H1 (cell line): ENCODE results near the gene IZUMO2. TPM values are rescaled to one million over a fixed set of nuclear protein-coding genes. Genes with fewer than 3 reads are reported as not detected.

Source experiments
- CTCF ChIA-PET: fragments of 300-600 bp; sonication (Branson Sonifier 250); formaldehyde crosslinking; loops from one replicate; lab custom pipeline; 2021; ENCODE audit not compliant: partially characterized antibody; lab: Charles Lee
- POLR2A ChIA-PET: fragments of 300-600 bp; sonication (Branson Sonifier 250); formaldehyde crosslinking; loops from one replicate; lab custom pipeline; 2021; ENCODE audit warnings: inconsistent platforms; ENCODE audit not compliant: partially characterized antibody; lab: Charles Lee
- DNase-seq, 2 experiments: peaks; one replicate each; pipeline versions ENCODE4 v3.0.0 to v3.0.0-alpha.2; 2010 to 2022; ENCODE audit warnings: low spot score in 2 of 2, low read depth in 1 of 2, mixed read lengths in 1 of 2
- FAIRE-seq: peaks from 2 replicates; lab custom pipeline; 2011; peaks lifted over from hg19 to GRCh38; lab: Jason Lieb, UNC
- H2AFZ ChIP-seq: 2 replicates; pipeline ENCODE4 v1.8.1; 2012; ENCODE audit warnings: low read length, inconsistent platforms
- H2AK5ac ChIP-seq: 2 replicates; pipeline ENCODE4 v1.6.1; 2013; ENCODE audit warnings: low read depth, low read length
- H2BK120ac ChIP-seq: replicated peaks from 2 replicates; pipeline ENCODE3; 2013; ENCODE audit warnings: low read depth, low read length, inconsistent platforms
- H2BK12ac ChIP-seq: 2 replicates; pipeline ENCODE4 v1.6.1; 2013; ENCODE audit warnings: low read depth, low read length
- H2BK15ac ChIP-seq: 2 replicates; pipeline ENCODE4 v1.6.1; 2013; ENCODE audit warnings: low read length
- H2BK20ac ChIP-seq: 2 replicates; pipeline ENCODE4 v1.6.1; 2013; ENCODE audit warnings: low read length
- H2BK5ac ChIP-seq: 2 replicates; pipeline ENCODE4 v1.6.1; 2013; ENCODE audit warnings: low read depth, low read length
- H3K14ac ChIP-seq: 2 replicates; pipeline ENCODE4 v1.6.1; 2013; ENCODE audit warnings: inconsistent platforms; ENCODE audit not compliant: insufficient read length
- H3K18ac ChIP-seq: 2 replicates; pipeline ENCODE4 v1.6.1; 2013; ENCODE audit warnings: low read length; ENCODE audit errors: extremely low read depth
- H3K23ac ChIP-seq: 2 replicates; pipeline ENCODE4 v1.6.1; 2013; ENCODE audit warnings: inconsistent platforms; ENCODE audit not compliant: insufficient read length
- H3K23me2 ChIP-seq: 2 replicates; pipeline ENCODE4 v1.6.1; 2013; ENCODE audit warnings: low read depth, low read length
- H3K27ac ChIP-seq: 2 replicates; pipeline ENCODE4 v1.6.1; 2011; ENCODE audit warnings: low read depth, low read length, inconsistent platforms
- H3K27me3 ChIP-seq, 4 experiments: replicated peaks in 1 of 4; 1 replicate in 1 of 4; 2 replicates in 3 of 4; pipeline versions ENCODE4 v1.6.1 to v1.8.1; 2011 to 2013; ENCODE audit warnings: low read length in 3 of 4, mild to moderate bottlenecking in 3 of 4, inconsistent platforms in 2 of 4, mixed read lengths in 2 of 4, moderate library complexity in 1 of 4; ENCODE audit not compliant: control insufficient read depth in 3 of 4, insufficient read depth in 3 of 4; ENCODE audit errors: extremely low read depth in 1 of 4
- H3K36me3 ChIP-seq, 4 experiments: 2 replicates each; pipeline versions ENCODE4 v1.6.1 to v1.8.1; 2011 to 2013; ENCODE audit warnings: mild to moderate bottlenecking in 4 of 4, low read length in 3 of 4, moderate library complexity in 2 of 4, control low read depth in 1 of 4, inconsistent platforms in 1 of 4; ENCODE audit not compliant: insufficient read depth in 4 of 4, control insufficient read depth in 2 of 4
- H3K4ac ChIP-seq: replicated peaks from 2 replicates; pipeline ENCODE3; 2013; ENCODE audit warnings: low read length, low read depth, mixed read lengths, inconsistent platforms; ENCODE audit not compliant: insufficient read length
- H3K4me1 ChIP-seq, 4 experiments: replicated peaks in 1 of 4; 1 replicate in 1 of 4; 2 replicates in 3 of 4; pipeline versions ENCODE4 v1.6.1 to v1.8.1; 2011 to 2013; ENCODE audit warnings: low read length in 3 of 4, inconsistent platforms in 2 of 4, mixed read lengths in 1 of 4; ENCODE audit not compliant: insufficient read depth in 4 of 4, control insufficient read depth in 3 of 4
- H3K4me2 ChIP-seq, 2 experiments: 2 replicates each; pipeline versions ENCODE4 v1.6.1 to v1.8.1; 2011 to 2013; ENCODE audit warnings: low read depth in 2 of 2, low read length in 2 of 2, control low read depth in 1 of 2, inconsistent platforms in 1 of 2, mild to moderate bottlenecking in 1 of 2; ENCODE audit not compliant: insufficient read depth in 1 of 2
- H3K4me3 ChIP-seq, 4 experiments: fragments of 200-600, 300-600 bp in 1 of 4; sonication (generic), shearing (Covaris generic), sonication (Bioruptor Twin) in 1 of 4; 2 replicates each; pipeline versions ENCODE4 v1.5.1 to v1.8.1; 2011 to 2016; ENCODE audit warnings: low read length in 4 of 4, low read depth in 3 of 4, control low read depth in 2 of 4, inconsistent platforms in 2 of 4, mild to moderate bottlenecking in 2 of 4, mixed read lengths in 1 of 4, moderate library complexity in 1 of 4; ENCODE audit not compliant: insufficient read depth in 2 of 4; ENCODE audit errors: extremely low read depth in 1 of 4
- H3K56ac ChIP-seq: replicated peaks from 2 replicates; pipeline ENCODE3; 2013; ENCODE audit warnings: low read depth, mild to moderate bottlenecking, mixed read lengths, low read length, inconsistent platforms; ENCODE audit not compliant: insufficient read length
- H3K79me1 ChIP-seq: 2 replicates; pipeline ENCODE4 v1.6.1; 2013; ENCODE audit warnings: low read depth, low read length, control low read depth
- H3K79me2 ChIP-seq, 2 experiments: 2 replicates each; pipeline versions ENCODE4 v1.6.1 to v1.8.1; 2012 to 2013; ENCODE audit warnings: low read length in 2 of 2, mild to moderate bottlenecking in 2 of 2, inconsistent platforms in 1 of 2; ENCODE audit not compliant: insufficient read depth in 2 of 2, control insufficient read depth in 1 of 2
- H3K9ac ChIP-seq, 4 experiments: replicated peaks in 1 of 4; 1 replicate in 1 of 4; 2 replicates in 3 of 4; pipeline versions ENCODE4 v1.6.1 to v1.8.1; 2011 to 2013; ENCODE audit warnings: low read depth in 3 of 4, low read length in 3 of 4, control low read depth in 2 of 4, mild to moderate bottlenecking in 2 of 4, moderate library complexity in 2 of 4, inconsistent platforms in 1 of 4; ENCODE audit errors: extremely low read depth in 1 of 4
- H3K9me3 ChIP-seq, 2 experiments: 2 replicates each; pipeline versions ENCODE4 v1.6.1 to v1.8.1; 2012 to 2013; ENCODE audit warnings: mild to moderate bottlenecking in 2 of 2, moderate library complexity in 2 of 2, control low read depth in 1 of 2, inconsistent platforms in 1 of 2, low read depth in 1 of 2, low read length in 1 of 2, mixed read lengths in 1 of 2; ENCODE audit not compliant: insufficient read depth in 2 of 2
- H4K20me1 ChIP-seq, 2 experiments: replicated peaks in 1 of 2; 2 replicates each; pipeline versions ENCODE3 to v1.8.1; 2011 to 2013; ENCODE audit warnings: inconsistent platforms in 2 of 2, low read length in 2 of 2, mild to moderate bottlenecking in 1 of 2; ENCODE audit not compliant: insufficient read depth in 2 of 2, control insufficient read depth in 1 of 2
- H4K5ac ChIP-seq: 2 replicates; pipeline ENCODE4 v1.6.1; 2013; ENCODE audit warnings: low read length, low read depth, mixed read lengths, inconsistent platforms; ENCODE audit not compliant: insufficient read length
- H4K8ac ChIP-seq: 2 replicates; pipeline ENCODE4 v1.8.0; 2013; ENCODE audit warnings: mild to moderate bottlenecking, moderate library complexity, low read length, inconsistent platforms; ENCODE audit not compliant: insufficient read depth; ENCODE audit errors: extremely low read depth
- H4K91ac ChIP-seq: replicated peaks from 2 replicates; pipeline ENCODE3; 2013; ENCODE audit warnings: low read length, mixed read lengths, inconsistent platforms; ENCODE audit not compliant: insufficient read length
- CBX5 ChIP-seq: fragments of 300-800, 300-1000 bp; sonication (generic); IDR thresholded peaks from 2 replicates; pipeline ENCODE4 v1.7.1; 2016; ENCODE audit warnings: antibody characterized with exemption, low read length, low read depth
- CREB1 ChIP-seq: IDR thresholded peaks from 2 replicates; pipeline ENCODE4 v1.6.1; 2012; ENCODE audit warnings: inconsistent platforms
- EP300 ChIP-seq, 2 experiments: IDR thresholded peaks; 1 replicate in 1 of 2; 2 replicates in 1 of 2; pipeline ENCODE4 v1.6.1; 2011 to 2012; ENCODE audit warnings: low read depth in 2 of 2, low read length in 2 of 2, mild to moderate bottlenecking in 2 of 2, borderline replicate concordance in 1 of 2, inconsistent platforms in 1 of 2, moderate library complexity in 1 of 2
- JUND ChIP-seq: IDR thresholded peaks from 2 replicates; pipeline ENCODE4 v1.6.1; 2011; ENCODE audit warnings: mild to moderate bottlenecking, improper control_type of control experiment, low read length
- NRF1 ChIP-seq: IDR thresholded peaks from 2 replicates; pipeline ENCODE4 v1.6.1; 2011; ENCODE audit warnings: mild to moderate bottlenecking, low read depth, low read length, improper control_type of control experiment
- POLR2A ChIP-seq, 2 experiments: IDR thresholded peaks; 1 replicate in 1 of 2; 2 replicates in 1 of 2; pipeline ENCODE4 v1.6.1; 2011; ENCODE audit warnings: low read depth in 2 of 2, low read length in 2 of 2, mild to moderate bottlenecking in 2 of 2; ENCODE audit errors: control extremely low read depth in 1 of 2
- RAD21 ChIP-seq, 2 experiments: IDR thresholded peaks in 1 of 2; conservative IDR thresholded peaks in 1 of 2; 2 replicates each; pipeline ENCODE4 v1.6.1; 2011; ENCODE audit warnings: low read depth in 2 of 2, low read length in 2 of 2, improper control_type of control experiment in 1 of 2, inconsistent platforms in 1 of 2, mild to moderate bottlenecking in 1 of 2, moderate library complexity in 1 of 2
- USF2 ChIP-seq: IDR thresholded peaks from 2 replicates; pipeline ENCODE4 v1.6.1; 2011; ENCODE audit warnings: low read length, improper control_type of control experiment
- YY1 ChIP-seq: IDR thresholded peaks from 2 replicates; pipeline ENCODE4 v1.6.1; 2011; ENCODE audit warnings: low read depth, mild to moderate bottlenecking, low read length
- ZNF274 ChIP-seq: IDR thresholded peaks from 2 replicates; pipeline ENCODE4 v1.7.0; 2012; ENCODE audit warnings: low read length, borderline replicate concordance; ENCODE audit errors: extremely low read depth
- WGBS, 2 experiments: shearing (Covaris generic) in 1 of 2; methylation state at CpG; one replicate each; pipeline versions ENCODE4 v1.1.6 to v1.1.7; 2013 to 2015; ENCODE audit warnings: low lambda C conversion rate in 2 of 2, mixed read lengths in 2 of 2, inconsistent platforms in 1 of 2, low coverage in 1 of 2, missing lambda C conversion rate in 1 of 2; ENCODE audit not compliant: insufficient replicate concordance in 2 of 2, insufficient coverage in 1 of 2, insufficient read length in 1 of 2; ENCODE audit errors: extremely low coverage in 1 of 2, missing lambda C conversion rate in 1 of 2; 5-methylcytosine and 5-hydroxymethylcytosine counted together
- polyA plus RNA-seq, 7 experiments: library from polyadenylated mRNA; depleted of rRNA in 3 of 7; stranded (reverse) in 5 of 7; unstranded in 2 of 7; fragments of >200 nt in 5 of 7; fragments of 200-250 nt in 2 of 7; gene quantifications; 1 replicate in 5 of 7; 2 replicates in 1 of 7; 4 replicates in 1 of 7; pipeline versions ENCODE4 v1.2.1 to v1.2.3, GENCODE V29; 2011 to 2013; ENCODE audit warnings: missing spikeins in 2 of 7, mixed read lengths in 2 of 7
- total RNA-seq: library from RNA; stranded (reverse); fragmentation: NEBNext Ultra II Directional; extraction: Animal tissue kit (Norgen Biotek cat#: 25700); gene quantifications from 2 replicates; pipeline ENCODE4 v1.2.1, GENCODE V29; 2021

IZUMO2 gene
- total and polyA plus RNA-seq, 2 of the 8 experiments (the other 6 are each of a cell fraction or from before 2014, with no cell fraction given), result 1.7 to 1.9 TPM

- Histone ChIP-seq H3K4ac (peak within 1 kb of the TSS; percentile 27), H3K79me1 (no peaks in the 10 kb centered on the region; the same call in none of the 2 replicates), H2BK12ac (no peak within 1 kb of the TSS; the same call in 1 of the 2 replicates), H3K9me3 (no peaks in the 10 kb centered on the region), H4K8ac (peak within 1 kb of the TSS; percentile 87), H4K5ac (no peak within 1 kb of the TSS), H2BK120ac (peak within 1 kb of the TSS; percentile 23), H3K27me3 (peaks cover 0 to 16% (median 8%) of the 10 kb centered on the region in 4 experiments; a peak in 6 of 7 replicates), H3K27ac (no peak within 1 kb of the TSS), H3K23me2 (peaks cover 10% of the 10 kb centered on the region; the same call in 1 of the 2 replicates), H3K4me2 (peak within 1 kb of the TSS; percentile 71 to 78), H3K9ac (peak within 1 kb of the TSS in 2 of 4 experiments; percentile 42 to 55; a peak in 2 of 7 replicates), H3K79me2 (no peaks in the 10 kb centered on the region), H3K4me3 (peak within 1 kb of the TSS; percentile 48 to 83 (median 63)), H4K20me1 (peaks cover 0 to 10% of the 10 kb centered on the region in 2 experiments), H2BK20ac (no peak within 1 kb of the TSS), H4K91ac (no peak within 1 kb of the TSS), H3K56ac (no peak within 1 kb of the TSS), H3K14ac (no peak within 1 kb of the TSS), H3K23ac (no peak within 1 kb of the TSS), H2AFZ (no peak within 1 kb of the TSS), H2AK5ac (no peak within 1 kb of the TSS), H2BK15ac (no peak within 1 kb of the TSS), H3K4me1 (peaks cover 0 to 5% (median 2%) of the 10 kb centered on the region in 4 experiments; a peak in 5 of 7 replicates), H3K18ac (no peak within 1 kb of the TSS; the same call in 1 of the 2 replicates), H3K36me3 (no peaks in the 10 kb centered on the region), H2BK5ac (no peak within 1 kb of the TSS)
- peak; percentile 71 to 96 for DNase-seq
- 5% methylated on average over 29 of the region's 78 CpGs; no CpG with 5 or more reads in 1 of the 2 experiments for WGBS, 2 experiments
- no peak for FAIRE-seq
- ChIA-PET POLR2A (interaction anchor here (0.9 to 1.3 kb wide), 3 partner anchors 10 to 109 kb away, joined by 4 to 7 read pairs (median 4); no protein-coding TSS in a partner anchor), CTCF (interaction anchor here (0.6 to 1.9 kb wide), 5 partner anchors 8 to 748 kb away, joined by 3 to 6 read pairs (median 3); no protein-coding TSS in a partner anchor)
- TF ChIP-seq USF2 (no peak), CBX5 (no peak), YY1 (no peak), NRF1 (no peak), EP300 (IDR thresholded peaks at IDR 0.05; ENCODE audit: borderline replicate concordance in 1 of 2, low read depth in 2 of 2, low read length in 2 of 2) (no peak), ZNF274 (no peak), RAD21 (IDR thresholded peaks at IDR 0.05 in 1 of 2, conservative IDR thresholded peaks at IDR 0.05 in 1 of 2; ENCODE audit: low read depth in 2 of 2, low read length in 2 of 2) (no peak), CREB1 (no peak; the same call in 1 of the 2 replicates), JUND (no peak), POLR2A (IDR thresholded peaks at IDR 0.05; ENCODE audit: control extremely low read depth in 1 of 2, low read depth in 2 of 2, low read length in 2 of 2) (no peak)
These were observed 40.4 kb upstream of the IZUMO2 start, which contains the start of gene MYH14 for GRCh38 chr19:50203281-50204080. MYH14 (plus strand) TSS chr19:50203622; CDS start chr19:50210366, 6,744 bp downstream.
